GM12878 (cell line): ENCODE results near the gene RSRC1. TPM values are rescaled to one million over a fixed set of nuclear protein-coding genes. Genes with fewer than 3 reads are reported as not detected.

ENCODE experiments used
- ATAC-seq: fragments of 200-7000 bp; cut with Tn5 transposase; 3 replicates; pipeline ENCODE4 v1.9.1; 2020; ENCODE audit warnings: mild to moderate bottlenecking, moderate library complexity
- BruUV-seq: library from RNA; stranded (reverse); fragments of 400-500 nt; replicated peaks from 2 replicates; lab custom pipeline; 2021; lab: Mats Ljungman, UMichigan
- CTCF ChIA-PET: fragments of 300-600 bp; sonication (Branson Sonifier 250); formaldehyde crosslinking; extraction: SDS; loops from one replicate; lab custom pipeline; 2021; ENCODE audit warnings: inconsistent platforms; lab: Yijun Ruan, JAX
- POLR2A ChIA-PET: fragments of 350-600 bp; formaldehyde crosslinking; extraction: SDS; loops from one replicate; lab custom pipeline; 2021; ENCODE audit warnings: inconsistent platforms; lab: Charles Lee
- RAD21 ChIA-PET: fragments of 300-600 bp; sonication (Branson Sonifier 250); formaldehyde crosslinking; loops from one replicate; lab custom pipeline; 2023; ENCODE audit warnings: antibody characterized with exemption; ENCODE audit not compliant: unreplicated experiment; lab: Charles Lee
- SMC1A ChIA-PET: fragments of 300-600 bp; sonication (Branson Sonifier 250); formaldehyde crosslinking; loops from one replicate; lab custom pipeline; 2023; ENCODE audit not compliant: unreplicated experiment, uncharacterized antibody; lab: Charles Lee
- DNase-seq: peaks from one replicate; pipeline ENCODE4 v3.0.0-alpha.2; 2011; ENCODE audit warnings: low read depth, low spot score
- FAIRE-seq: peaks from 3 replicates; lab custom pipeline; 2011; peaks lifted over from hg19 to GRCh38; lab: Jason Lieb, UNC
- H2AFZ ChIP-seq: 2 replicates; pipeline ENCODE4 v1.6.0; 2011; ENCODE audit warnings: low read depth, low read length, control low read depth; ENCODE audit not compliant: control insufficient read depth
- H3K27ac ChIP-seq: 2 replicates; pipeline ENCODE4 v1.5.1; 2011; ENCODE audit warnings: control low read depth; ENCODE audit not compliant: control insufficient read depth, insufficient read depth
- H3K27me3 ChIP-seq, 2 experiments: replicated peaks in 1 of 2; 2 replicates each; pipeline versions ENCODE4 v1.6.0 to v1.6.1; 2011; ENCODE audit warnings: low read length in 1 of 2; ENCODE audit not compliant: control insufficient read depth in 2 of 2, insufficient read depth in 2 of 2
- H3K36me3 ChIP-seq, 2 experiments: 2 replicates each; pipeline ENCODE4 v1.5.1; 2011; ENCODE audit warnings: low read length in 1 of 2; ENCODE audit not compliant: control insufficient read depth in 2 of 2, insufficient read depth in 2 of 2
- H3K4me1 ChIP-seq: 2 replicates; pipeline ENCODE4 v1.6.1; 2011; ENCODE audit warnings: mild to moderate bottlenecking, low read length, moderate library complexity, mixed read lengths; ENCODE audit not compliant: control insufficient read depth, insufficient read depth
- H3K4me2 ChIP-seq: 2 replicates; pipeline ENCODE4 v1.6.0; 2011; ENCODE audit warnings: control low read depth; ENCODE audit not compliant: control insufficient read depth, insufficient read depth
- H3K4me3 ChIP-seq: fragments of 200-600 bp; sonication (generic); 2 replicates; pipeline ENCODE4 v1.5.1; 2016
- H3K79me2 ChIP-seq: 2 replicates; pipeline ENCODE4 v1.6.0; 2011; ENCODE audit warnings: low read length; ENCODE audit not compliant: control insufficient read depth, insufficient read depth
- H3K9ac ChIP-seq: 2 replicates; pipeline ENCODE4 v1.8.0; 2011; ENCODE audit warnings: low read length, control low read depth, mixed read lengths; ENCODE audit not compliant: control insufficient read depth, insufficient read depth
- H3K9me3 ChIP-seq: replicated peaks from 3 replicates; pipeline ENCODE4 v1.5.1; 2011; ENCODE audit warnings: mild to moderate bottlenecking, low read length; ENCODE audit not compliant: control insufficient read depth, insufficient read depth
- H4K20me1 ChIP-seq: 2 replicates; pipeline ENCODE4 v1.6.0; 2011; ENCODE audit not compliant: control insufficient read depth, insufficient read depth
- BHLHE40 ChIP-seq, 2 experiments: fragments of 450-650 bp in 1 of 2; IDR thresholded peaks; 2 replicates each; pipeline ENCODE4 v1.6.1; 2011 to 2017; ENCODE audit warnings: low read depth in 2 of 2, borderline replicate concordance in 1 of 2, improper control_type of control experiment in 1 of 2, low read length in 1 of 2, mild to moderate bottlenecking in 1 of 2
- DPF2 ChIP-seq: fragments of 450-650 bp; IDR thresholded peaks from 2 replicates; pipeline ENCODE4 v1.6.1; 2017; ENCODE audit warnings: mild to moderate bottlenecking
- ESRRA ChIP-seq: IDR thresholded peaks from 2 replicates; pipeline ENCODE4 v1.6.1; 2012; ENCODE audit warnings: mild to moderate bottlenecking, low read length, improper control_type of control experiment
- HDAC2 ChIP-seq: fragments of 200-600 bp; sonication (generic); IDR thresholded peaks from 2 replicates; pipeline ENCODE4 v1.6.1; 2017
- IRF4 ChIP-seq: IDR thresholded peaks from 2 replicates; pipeline ENCODE4 v1.6.1; 2011; ENCODE audit warnings: low read depth, low read length
- JUND ChIP-seq: IDR thresholded peaks from 2 replicates; pipeline ENCODE4 v1.6.1; 2012; ENCODE audit warnings: low read depth, mild to moderate bottlenecking, low read length, improper control_type of control experiment, moderate library complexity
- MEF2B ChIP-seq: fragments of 450-650 bp; IDR thresholded peaks from 2 replicates; pipeline ENCODE4 v1.6.1; 2018; ENCODE audit warnings: mild to moderate bottlenecking, moderate library complexity; ENCODE audit not compliant: partially characterized antibody, poor library complexity, severe bottlenecking
- NBN ChIP-seq: fragments of 450-650 bp; IDR thresholded peaks from 2 replicates; pipeline ENCODE4 v1.6.1; 2016
- POU2F2 ChIP-seq: IDR thresholded peaks from 3 replicates; pipeline ENCODE4 v1.6.1; 2011; ENCODE audit warnings: low read depth, mild to moderate bottlenecking, low read length, borderline replicate concordance
- RELB ChIP-seq: fragments of 450-650 bp; IDR thresholded peaks from 2 replicates; pipeline ENCODE4 v1.6.1; 2017; ENCODE audit warnings: low read depth, mild to moderate bottlenecking, moderate library complexity
- SUPT20H ChIP-seq: IDR thresholded peaks from 2 replicates; pipeline ENCODE4 v1.6.1; 2011; ENCODE audit warnings: low read depth, mild to moderate bottlenecking, low read length, moderate library complexity, borderline replicate concordance; ENCODE audit not compliant: control insufficient read depth
- TCF7 ChIP-seq: IDR thresholded peaks from 2 replicates; pipeline ENCODE4 v1.6.1; 2014; ENCODE audit warnings: antibody characterized with exemption, borderline replicate concordance
- ZNF217 ChIP-seq: fragments of 450-650 bp; IDR thresholded peaks from 2 replicates; pipeline ENCODE4 v1.6.1; 2017; ENCODE audit warnings: antibody characterized with exemption, mild to moderate bottlenecking
- ZNF592 ChIP-seq: fragments of 450-650 bp; IDR thresholded peaks from 2 replicates; pipeline ENCODE4 v1.6.1; 2017; ENCODE audit warnings: mild to moderate bottlenecking, moderate library complexity
- WGBS: methylation state at CpG from one replicate; pipeline ENCODE4 v1.1.6; 2016; ENCODE audit warnings: low lambda C conversion rate; ENCODE audit not compliant: insufficient replicate concordance, insufficient coverage; ENCODE audit errors: missing lambda C conversion rate; 5-methylcytosine and 5-hydroxymethylcytosine counted together
- in situ Hi-C: fragments of 300-500 bp; cut with MboI; formaldehyde crosslinking; loops from 9 replicates; pipeline ENCODE4 v1.14.3; 2018; ENCODE audit warnings: mixed read lengths
- intact Hi-C: fragments of 100-400 bp; cut with micrococcal nuclease; formaldehyde crosslinking; loops from one replicate; pipeline ENCODE4 v1.14.2; 2022; ENCODE audit not compliant: unreplicated experiment
- polyA plus RNA-seq, 11 experiments: library from polyadenylated mRNA; depleted of rRNA in 4 of 11; unstranded in 6 of 11; stranded (reverse) in 5 of 11; fragments of >200 nt; fragmentation: Nextera tagmentation in 4 of 11; fragmentation: Illumina TruSeq in 1 of 11; extraction: Ambion mirVana in 4 of 11; extraction: Trizol in 1 of 11; gene quantifications; 1 replicate in 1 of 11; 2 replicates in 10 of 11; pipeline versions ENCODE4 v1.2.1 to v1.2.3, GENCODE V29; 2011 to 2016; ENCODE audit warnings: inconsistent platforms in 2 of 11, missing spikeins in 2 of 11, low read depth in 1 of 11
- total RNA-seq, 4 experiments: library from RNA; depleted of rRNA in 3 of 4; stranded (reverse); fragments of >200 nt in 3 of 4; fragmentation: Illumina TruSeq in 1 of 4; extraction: Trizol in 1 of 4; gene quantifications; 2 replicates each; pipeline versions ENCODE4 v1.2.1 to v1.2.3, GENCODE V29; 2013 to 2021

RSRC1 gene
- total and polyA plus RNA-seq, 10 of the 15 experiments (the other 5 are each of a cell fraction or from before 2014, with no cell fraction given), result 16.4 to 85.9 (median 42.0) TPM

- peak; percentile 22; the same call in 2 of the 3 replicates for ATAC-seq
- intact Hi-C loops (loop anchor here (5.0 kb wide), 1 partner anchor 217 kb away; no protein-coding TSS in a partner anchor), in situ Hi-C loops (no loop called here)
- FAIRE-seq, result no peak
- CTCF ChIA-PET, result interaction anchor here (0.7 to 3.4 kb wide), 7 partner anchors 9 to 339 kb away, joined by 3 to 18 read pairs (median 3); partner anchors contain the start of gene RSRC1
- H3K9me3 ChIP-seq, result no peaks in the 10 kb centered on the region; the same call in 2 of the 3 replicates
- POLR2A ChIA-PET, result interaction anchor here (0.5 kb wide), 1 partner anchor 18 kb away, joined by 4 read pairs; no protein-coding TSS in a partner anchor
- RAD21 ChIA-PET, result interaction anchor here (0.8 to 3.8 kb wide), 4 partner anchors 11 to 338 kb away, joined by 3 to 19 read pairs (median 7); partner anchors contain the start of genes RSRC1 and SHOX2
- peak overlapping the region; percentile 11; the same call in 1 of the 2 replicates for H3K4me2 ChIP-seq
- H3K4me1 ChIP-seq, result peaks cover 6% of the 10 kb centered on the region; the same call in 1 of the 2 replicates
- no peak overlapping the region for H3K9ac ChIP-seq
- no peaks in the 10 kb centered on the region for H3K36me3 ChIP-seq
- peaks cover 2 to 12% of the 10 kb centered on the region in 2 experiments for H3K27me3 ChIP-seq
- H2AFZ ChIP-seq, result no peak overlapping the region
- SMC1A ChIA-PET, result interaction anchor here (0.9 to 1.6 kb wide), 4 partner anchors 13 to 339 kb away, joined by 3 to 5 read pairs (median 5); partner anchors contain the start of gene RSRC1
- whole genome bisulfite sequencing, result 18% methylated on average over 22 of the region's 22 CpGs
- no peak for TF ChIP-seq ZNF592
- no peak for TF ChIP-seq NBN
- TF ChIP-seq JUND, result no peak
- no peak for TF ChIP-seq ESRRA
- TF ChIP-seq RELB, result no peak
- no peak for TF ChIP-seq TCF7
- no peak for TF ChIP-seq DPF2
- peak; percentile 21 to 24; a peak in 1 of 4 replicates for TF ChIP-seq BHLHE40 (IDR thresholded peaks at IDR 0.05; ENCODE audit: borderline replicate concordance in 1 of 2, low read depth in 2 of 2, low read length in 1 of 2)
- no peak for TF ChIP-seq HDAC2
- TF ChIP-seq POU2F2, result no peak
- peak; percentile 69 for TF ChIP-seq MEF2B
- TF ChIP-seq ZNF217, result no peak
- TF ChIP-seq IRF4, result no peak
- no peak for TF ChIP-seq SUPT20H
- H3K4me3 ChIP-seq, result no peak overlapping the region; the same call in 1 of the 2 replicates
- H4K20me1 ChIP-seq, result no peaks in the 10 kb centered on the region
- H3K27ac ChIP-seq, result no peak overlapping the region
- no peaks in the 10 kb centered on the region for H3K79me2 ChIP-seq
- no peak for DNase-seq
- no TSS peak for BruUV-seq
Measured at GRCh38 chr3:158095111-158095813, 14.6 kb upstream of the RSRC1 start.
